GM18520 (cell line): ENCODE data around the gene ABI1.

Experiments
- ATAC-seq: cut with Tn5 transposase; IDR thresholded peaks from one replicate; pipeline ENCODE4 v1.9.1; 2021; ENCODE audit not compliant: unreplicated experiment

Gene ABI1

DNA sequence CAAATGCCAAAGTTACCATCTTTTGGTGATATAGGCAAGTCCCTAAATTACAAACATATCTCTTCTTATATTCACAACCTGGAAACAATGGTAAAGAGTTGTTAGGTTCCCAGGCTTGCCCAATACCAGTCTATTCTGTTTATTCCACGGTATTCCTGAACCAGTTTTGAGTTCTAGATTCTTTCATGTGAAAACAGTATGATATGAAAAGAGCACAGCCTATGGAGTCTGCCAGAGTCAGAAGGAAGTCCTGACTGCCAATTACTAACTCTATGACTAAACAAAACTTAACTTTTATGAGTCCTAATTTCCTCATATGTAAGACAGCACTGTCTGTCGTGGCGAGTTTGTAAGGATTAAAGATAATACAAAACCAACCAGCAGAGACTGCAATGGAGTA is 5.6 kb downstream of the ABI1 start:
- ATAC-seq: no peak

DNA sequence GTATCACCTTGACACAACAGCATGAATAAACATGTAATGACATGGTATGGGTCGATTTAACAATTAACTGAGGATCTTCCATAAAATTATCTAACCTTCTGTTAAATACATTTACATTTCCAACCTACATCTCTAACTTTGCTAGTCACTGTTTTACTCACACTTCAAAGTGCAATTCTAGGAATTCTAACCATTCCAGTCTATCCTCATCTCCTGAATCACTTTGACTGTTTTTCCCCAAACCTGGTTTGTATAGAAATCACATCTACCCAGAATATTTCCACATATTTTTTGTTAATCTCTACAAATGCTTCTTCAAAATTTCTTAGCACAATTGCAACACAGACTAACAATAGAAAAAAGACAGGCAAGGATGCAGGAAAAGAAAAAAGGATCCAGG is 6.2 kb downstream of the ABI1 start:
- no peak for ATAC-seq

GRCh38 chr10:26844396-26844975 is 16.3 kb downstream of the ABI1 start:
- no peak for ATAC-seq

DNA sequence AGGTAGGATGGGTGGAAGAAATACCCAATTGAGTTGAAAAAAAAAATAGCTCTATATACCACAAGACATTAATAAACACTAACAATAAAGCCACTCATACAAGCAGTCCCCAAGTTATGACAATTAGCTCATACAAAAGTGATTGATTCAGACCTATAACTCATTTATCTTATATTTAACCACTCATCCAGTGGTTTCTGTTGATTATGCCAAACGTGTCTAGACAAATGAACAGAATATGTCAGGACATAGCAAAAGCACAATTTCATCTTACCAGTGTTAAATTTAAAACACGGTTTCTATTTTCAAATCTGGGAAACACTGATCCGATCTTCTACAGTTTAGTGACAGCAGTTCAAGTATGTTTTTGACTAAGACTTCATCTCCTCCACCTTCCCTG is 17.0 kb downstream of the ABI1 start:
- no peak for ATAC-seq

DNA sequence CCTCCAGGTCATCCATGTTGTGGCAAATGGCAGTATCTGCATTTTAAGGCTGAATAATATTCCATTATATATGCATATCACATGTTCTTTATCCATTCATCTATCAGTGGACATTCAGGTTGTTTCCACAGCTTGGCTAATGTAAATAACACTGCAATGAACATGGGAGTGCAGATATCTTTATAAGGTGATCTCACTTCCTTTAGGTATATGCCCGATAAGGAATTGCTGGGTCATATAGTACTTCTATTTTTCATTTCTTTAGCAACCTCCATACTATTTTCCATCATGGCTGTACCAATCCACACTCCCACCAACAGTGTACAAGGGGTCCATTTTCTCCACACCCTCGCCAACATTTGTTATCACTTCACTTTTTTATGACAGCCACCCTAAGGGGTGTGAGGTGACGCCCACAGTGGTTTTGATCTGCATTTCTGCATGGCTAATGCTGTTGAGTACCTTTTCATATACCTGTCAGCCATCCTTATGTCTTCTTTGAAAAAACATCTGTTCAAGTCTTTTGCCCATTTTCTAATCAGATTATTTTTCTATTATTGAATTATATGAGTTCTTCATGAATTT is 18.9 kb downstream of the ABI1 start:
- ATAC-seq: no peak

GRCh38 chr10:26840938-26841732 is 19.6 kb downstream of the ABI1 start:
- ATAC-seq: no peak

GRCh38 chr10:26839966-26840627 is 20.7 kb downstream of the ABI1 start:
- ATAC-seq: no peak

DNA sequence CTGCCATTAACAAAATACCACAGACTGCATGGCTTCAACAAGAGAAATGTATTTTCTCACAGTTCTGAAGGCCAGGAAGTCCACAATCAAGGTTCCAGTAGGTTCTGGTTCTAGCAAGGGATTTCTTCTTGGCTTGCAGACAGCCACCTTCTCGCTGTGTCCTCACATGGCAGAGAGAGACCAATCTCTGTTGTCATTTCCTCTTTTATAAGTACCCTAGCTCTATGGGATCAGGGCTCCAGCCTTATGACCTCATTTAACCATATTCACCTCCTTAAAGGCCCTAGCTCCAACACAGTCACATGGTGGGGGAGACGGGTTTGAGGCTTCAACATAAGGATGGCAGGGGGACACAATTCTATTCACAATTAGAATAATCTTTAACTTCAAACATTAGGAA is 23.6 kb downstream of the ABI1 start:
- no peak for ATAC-seq

- no peak for ATAC-seq
These were observed 25.7 kb downstream of the ABI1 start for GRCh38 chr10:26835025-26835424.

DNA sequence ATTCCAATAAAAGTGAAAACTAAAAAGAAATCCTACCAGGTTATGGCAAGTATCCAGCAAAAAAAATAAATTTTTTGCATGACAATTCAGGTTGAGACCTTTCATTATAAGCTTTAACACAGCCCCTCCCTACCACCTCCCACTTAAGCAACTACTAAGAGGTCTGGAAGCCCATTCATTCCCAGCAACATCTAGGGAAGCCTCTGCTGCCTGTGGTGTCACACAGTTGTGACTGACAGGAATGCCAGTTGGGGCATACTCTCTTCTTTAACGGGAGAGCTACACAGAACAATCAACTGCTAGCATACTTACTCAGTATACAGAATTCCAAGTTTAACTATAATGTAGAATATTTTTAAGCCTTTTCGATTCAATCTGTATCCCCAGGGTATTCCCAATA is 27.8 kb downstream of the ABI1 start:
- no peak for ATAC-seq

DNA sequence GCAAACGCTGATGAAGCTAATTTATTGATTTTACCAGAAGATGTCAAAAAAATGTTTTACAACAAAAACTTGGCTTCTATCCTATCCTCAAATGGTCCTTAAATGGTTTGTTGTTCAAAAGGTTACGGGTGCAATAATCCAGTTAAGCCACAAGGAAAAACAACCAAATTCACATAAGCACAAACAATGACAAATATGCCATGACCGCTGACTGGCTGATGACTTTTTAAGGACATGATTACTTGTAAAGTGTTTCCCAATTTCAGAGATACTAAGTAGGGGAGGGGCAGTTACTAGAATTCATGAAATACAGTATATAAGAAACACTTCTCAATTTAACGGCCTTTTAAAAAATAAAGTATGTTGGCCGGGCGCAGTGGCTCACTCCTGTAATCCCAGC is 28.8 kb downstream of the ABI1 start:
- ATAC-seq: no peak

DNA sequence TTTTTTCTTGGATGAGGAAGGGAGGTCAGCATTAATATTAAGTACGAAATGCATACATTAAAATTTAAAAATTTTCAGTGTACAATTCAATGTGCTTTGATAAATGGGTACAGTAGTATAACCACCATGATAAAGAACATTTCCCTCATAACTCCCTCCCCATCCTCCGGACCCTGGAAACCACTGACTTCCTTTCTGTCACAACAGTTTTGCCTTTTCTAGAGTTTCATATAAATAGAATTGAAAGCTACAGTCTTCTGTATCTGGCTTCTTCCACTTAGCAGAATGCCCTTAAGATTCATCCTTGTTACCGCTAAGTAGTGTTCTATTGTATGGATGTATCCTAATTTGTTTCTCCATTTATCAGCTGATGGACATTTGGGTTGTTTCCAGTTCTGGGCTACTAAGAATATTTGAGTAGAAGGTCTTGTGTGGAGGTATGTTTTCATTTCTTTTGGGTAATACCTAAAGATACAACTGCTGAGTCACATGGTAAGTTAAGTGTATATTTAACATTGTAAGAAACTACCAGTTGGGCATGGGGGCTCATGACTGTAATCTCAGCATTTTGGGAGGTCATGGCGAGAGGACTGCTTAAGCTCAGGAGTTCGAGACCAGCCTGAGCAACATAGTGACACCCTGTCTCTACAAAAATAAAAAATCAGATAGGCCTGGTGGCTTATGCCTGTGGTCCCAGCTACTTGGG is 30.8 kb downstream of the ABI1 start:
- no peak for ATAC-seq

- ATAC-seq: no peak
These were observed 36.6 kb downstream of the ABI1 start for GRCh38 chr10:26824015-26824690.

DNA sequence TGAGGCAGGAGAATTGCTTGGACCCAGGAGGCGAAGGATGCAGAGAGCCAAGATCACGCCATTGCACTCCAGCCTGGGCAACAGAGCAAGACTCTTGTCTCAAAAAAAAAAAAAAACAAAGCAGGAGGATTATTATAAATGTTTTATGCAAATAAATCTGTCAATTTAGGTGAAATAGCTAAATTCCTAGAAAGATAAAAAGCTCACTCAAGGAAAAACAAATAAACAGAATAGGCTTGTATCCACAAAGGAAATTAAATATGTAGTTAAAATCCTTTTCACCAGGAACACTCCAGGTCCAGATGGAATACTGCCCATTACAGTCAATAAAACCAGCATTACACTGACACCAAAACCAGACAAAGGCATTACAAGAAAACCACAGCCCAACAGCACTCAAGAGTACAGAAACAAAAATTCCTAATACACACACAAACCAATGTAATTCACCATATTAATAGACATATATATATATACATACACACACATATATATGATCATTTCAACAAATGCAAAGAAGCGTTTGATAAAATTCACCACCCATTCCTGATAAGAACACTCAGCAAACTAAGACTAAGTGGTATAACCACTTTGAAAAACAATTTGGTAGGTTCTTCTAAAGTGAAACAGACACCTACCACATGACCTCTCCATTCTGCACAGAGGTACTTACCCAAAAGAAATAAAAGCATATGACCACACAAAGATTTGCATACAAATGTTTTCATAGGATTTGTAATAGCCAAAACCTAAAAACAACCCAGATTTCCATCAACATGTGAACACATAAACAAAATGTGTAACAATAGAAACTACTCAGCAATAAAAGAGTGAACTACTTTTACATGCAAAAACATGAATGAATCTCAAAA is 38.8 kb downstream of the ABI1 start:
- no peak for ATAC-seq

DNA sequence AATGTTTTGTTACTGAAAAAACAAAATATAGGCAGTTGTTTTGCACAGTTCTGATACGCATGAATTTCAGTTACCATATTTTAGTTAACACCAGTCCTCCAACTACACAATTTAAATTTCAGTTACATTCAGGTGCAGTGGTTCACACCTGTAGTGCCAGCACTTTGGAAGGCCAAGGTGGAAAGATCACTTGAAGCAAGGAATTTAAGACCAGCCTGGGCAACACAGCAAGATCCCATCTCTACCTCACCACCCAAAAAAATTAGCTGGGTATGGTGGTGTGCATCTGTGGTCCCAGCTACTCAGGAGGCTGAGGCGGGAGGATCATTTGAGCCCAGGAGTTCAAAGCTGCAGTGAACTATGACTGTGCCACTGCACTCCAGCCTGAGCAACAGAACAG is 45.3 kb downstream of the ABI1 start:
- ATAC-seq: no peak

DNA sequence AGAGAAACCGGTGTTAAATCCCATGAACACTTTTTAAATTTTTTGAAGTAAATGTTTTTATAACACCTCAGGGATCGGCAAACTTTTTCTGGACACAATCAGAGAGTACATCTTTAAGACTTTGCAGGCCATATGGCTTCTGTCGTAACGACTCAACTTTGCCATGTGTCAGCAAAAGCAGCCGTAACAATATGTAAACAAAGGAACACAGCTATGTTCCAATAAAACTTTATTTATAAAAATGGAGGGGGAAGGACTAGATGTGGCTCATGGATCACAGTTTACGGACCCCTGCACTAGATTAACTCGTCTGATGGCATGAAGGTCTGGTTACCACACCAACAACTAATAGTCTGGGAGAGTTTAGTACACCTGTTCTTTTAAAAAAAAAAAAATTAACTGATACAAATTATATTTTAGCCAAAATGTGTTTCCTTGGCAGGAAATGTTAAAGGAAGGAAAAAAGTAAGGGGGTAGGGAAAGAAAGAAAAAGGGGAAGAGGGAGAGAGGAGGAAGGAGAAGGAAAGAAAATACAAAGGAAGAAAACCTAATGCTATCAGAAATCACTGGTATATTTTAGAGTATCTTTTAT is 50.2 kb downstream of the ABI1 start:
- no peak for ATAC-seq

DNA sequence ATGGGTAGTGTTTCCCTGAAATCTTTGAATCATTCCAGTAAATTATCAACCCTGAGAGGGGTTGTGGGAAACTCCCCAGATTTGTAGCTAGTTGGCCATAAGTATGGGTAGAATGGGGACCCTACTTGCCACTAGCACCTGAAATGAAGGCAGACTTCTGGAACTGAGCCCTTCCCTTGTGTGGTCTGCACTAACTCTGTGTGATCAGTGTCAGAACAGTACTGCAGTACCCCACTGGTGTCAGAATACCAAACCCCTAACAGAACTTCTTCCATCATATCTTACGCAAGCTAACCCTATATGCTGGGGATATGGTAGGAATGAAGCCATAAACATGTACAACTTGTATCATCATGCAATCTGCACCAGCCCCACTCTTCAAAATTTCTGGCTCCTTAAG is 50.8 kb downstream of the ABI1 start:
- ATAC-seq: no peak

- ATAC-seq: no peak
These were observed 53.2 kb downstream of the ABI1 start for GRCh38 chr10:26807532-26807931.

GRCh38 chr10:26806557-26806956 is 54.2 kb downstream of the ABI1 start:
- ATAC-seq: no peak
